Testis (tissue), 2 donors: Measurements from ENCODE around the gene PADI6.

ENCODE experiments used
- CTCF ChIP-seq, 3 experiments: fragments of 450-650 bp in 2 of 3; fragments of 200-600 bp in 1 of 3; sonication (generic) in 1 of 3; IDR thresholded peaks; one replicate each; pipeline ENCODE4 v1.5.1; 2016 to 2019; ENCODE audit warnings: antibody characterized with exemption in 3 of 3, mild to moderate bottlenecking in 2 of 3, moderate library complexity in 1 of 3
- POLR2A ChIP-seq: fragments of 450-650 bp; IDR thresholded peaks from one replicate; pipeline ENCODE4 v1.6.1; 2017; ENCODE audit warnings: antibody characterized with exemption, mild to moderate bottlenecking, moderate library complexity

GRCh38 chr1:17352419-17352909, 19.5 kb upstream of the PADI6 start:
- TF ChIP-seq CTCF (IDR thresholded peaks at IDR 0.05) (no peak), POLR2A (no peak)
